Measurements from ENCODE around the gene USP2.

USP2 gene

GRCh38 chr11:119310682-119311052 lies 70.8 kb downstream of the USP2 start:
- DNase-seq (ENCODE audit: low read depth in 2 of 2, low spot score in 1 of 2), result no peak

- no peak for DNase-seq (ENCODE audit: low read depth in 2 of 2, low spot score in 1 of 2)
Observed at GRCh38 chr11:119309953-119310681, 71.4 kb downstream of the USP2 start.

GRCh38 chr11:119309411-119309810 lies 72.1 kb downstream of the USP2 start:
- no peak for DNase-seq (ENCODE audit: low read depth in 2 of 2, low spot score in 1 of 2)

GRCh38 chr11:119307974-119308373 lies 73.5 kb downstream of the USP2 start:
- DNase-seq (ENCODE audit: low read depth in 2 of 2, low spot score in 1 of 2), result no peak

- DNase-seq (ENCODE audit: low read depth in 2 of 2, low spot score in 1 of 2), result no peak
Observed at GRCh38 chr11:119307219-119307618, 74.3 kb downstream of the USP2 start.

DNA sequence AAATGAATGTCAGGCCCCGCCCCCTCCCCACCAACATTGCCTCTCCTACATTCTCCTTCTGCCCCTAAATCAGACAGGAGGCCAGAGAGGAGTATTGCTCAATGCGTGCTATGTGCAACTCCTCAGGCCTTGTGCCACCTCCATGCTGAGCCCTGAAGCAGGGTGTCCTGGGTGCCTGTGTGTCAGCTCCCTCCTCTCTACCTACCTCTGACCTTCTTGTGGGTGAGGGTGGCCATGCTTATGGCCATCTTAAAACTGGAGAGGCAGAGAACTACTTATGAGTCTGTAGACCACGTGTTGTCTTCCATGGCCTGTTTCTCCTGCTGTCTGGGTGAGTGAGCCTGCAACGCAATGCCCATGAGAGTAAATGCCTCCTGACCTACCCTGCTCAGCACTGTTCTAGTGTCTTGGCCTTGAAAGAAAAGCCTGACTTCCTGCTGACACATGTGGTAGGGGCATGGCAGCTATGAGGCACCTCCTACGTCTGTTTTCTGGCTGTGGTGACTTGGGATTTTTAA lies 75.1 kb downstream of the USP2 start:
- no peak for DNase-seq (ENCODE audit: low read depth in 2 of 2, low spot score in 1 of 2)

DNA sequence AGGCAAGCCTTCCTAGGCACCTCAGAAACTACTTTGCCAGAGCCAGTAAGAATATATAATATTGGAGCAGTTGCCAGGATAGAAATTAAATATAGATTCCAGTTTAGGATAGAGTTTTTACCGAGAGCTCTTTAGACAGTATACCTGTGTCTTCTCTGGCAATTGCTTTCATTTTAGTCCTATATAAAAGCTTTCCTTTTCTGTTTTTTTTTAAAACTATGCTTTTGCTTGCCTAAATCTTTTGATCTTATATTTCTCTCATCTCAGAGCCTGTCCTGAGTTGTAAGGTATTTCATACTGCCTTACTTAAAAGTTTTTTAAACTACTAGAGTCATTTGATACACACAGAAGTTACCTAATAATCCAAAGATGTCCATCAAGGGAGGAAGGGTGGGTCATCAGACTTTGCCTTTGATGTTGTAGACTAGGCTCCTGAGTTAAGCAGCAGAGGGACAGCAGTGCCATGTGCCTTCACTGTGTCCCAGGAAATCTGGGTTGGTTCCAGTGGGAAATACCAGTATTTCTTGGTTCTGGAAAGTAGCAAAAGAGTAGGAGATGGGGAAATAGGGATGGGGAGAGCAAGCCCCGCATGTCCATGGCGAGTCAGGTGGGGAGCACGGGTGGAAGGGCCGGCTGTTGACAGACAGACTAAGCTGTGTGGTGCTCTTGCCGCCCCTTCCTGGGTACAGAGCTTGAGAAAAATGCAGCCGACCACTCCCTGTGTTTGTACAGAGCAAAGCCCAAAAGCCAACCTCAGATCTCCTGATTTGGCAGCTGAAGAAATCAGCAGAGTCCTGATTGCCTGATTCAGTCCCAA lies 75.7 kb downstream of the USP2 start:
- DNase-seq (ENCODE audit: low read depth in 2 of 2, low spot score in 1 of 2), result no peak
